Erythroblast (primary cell): Measurements from ENCODE around the gene CYP2C18.

Experiments used
- GATA1 ChIP-seq: IDR thresholded peaks from 2 replicates; pipeline ENCODE4 v1.6.1; 2011; ENCODE audit warnings: low read depth, mild to moderate bottlenecking, control low read depth, low read length, moderate library complexity
- POLR2A ChIP-seq: IDR thresholded peaks from 2 replicates; pipeline ENCODE4 v1.6.1; 2011; ENCODE audit warnings: mild to moderate bottlenecking, low read length

GRCh38 chr10:94676496-94676895, 7.0 kb upstream of the CYP2C18 start:
- TF ChIP-seq POLR2A: no peak
- TF ChIP-seq GATA1: no peak
